HepG2 (cell line): ENCODE data around the gene CCNG1. TPM values are rescaled to one million over a fixed set of nuclear protein-coding genes. Genes with fewer than 3 reads are reported as not detected.

Experiments used
- CC2D1A ChIP-seq: sonication (generic); formaldehyde crosslinking; IDR thresholded peaks from 2 replicates; pipeline ENCODE4 v1.8.1; 2023; ENCODE audit warnings: mild to moderate bottlenecking, missing genetic modification reagents
- CENPX ChIP-seq: sonication (generic); formaldehyde crosslinking; IDR thresholded peaks from 2 replicates; pipeline ENCODE4 v1.9.0; 2021; ENCODE audit warnings: mild to moderate bottlenecking, missing genetic modification reagents, moderate library complexity
- EHMT2 ChIP-seq: fragments of 200-600 bp; sonication (generic); IDR thresholded peaks from 2 replicates; pipeline ENCODE4 v1.7.0; 2017; ENCODE audit warnings: antibody characterized with exemption, low read depth, low read length, borderline replicate concordance
- FLYWCH1 ChIP-seq: sonication (generic); formaldehyde crosslinking; IDR thresholded peaks from 2 replicates; pipeline ENCODE4 v1.8.1; 2023; ENCODE audit warnings: mild to moderate bottlenecking, missing genetic modification reagents
- HIVEP1 ChIP-seq: sonication (generic); formaldehyde crosslinking; IDR thresholded peaks from 2 replicates; pipeline ENCODE4 v1.4.0; 2020; ENCODE audit warnings: mild to moderate bottlenecking, missing genetic modification reagents
- HNF1A ChIP-seq, 2 experiments: sonication (generic) in 1 of 2; formaldehyde crosslinking in 1 of 2; IDR thresholded peaks; 2 replicates each; pipeline versions ENCODE4 v1.4.0 to v1.6.1; 2016 to 2020; ENCODE audit warnings: borderline replicate concordance in 1 of 2, low read depth in 1 of 2, mild to moderate bottlenecking in 1 of 2, missing genetic modification reagents in 1 of 2
- LCORL ChIP-seq, 2 experiments: fragments of 450-650 bp in 1 of 2; sonication (generic) in 1 of 2; formaldehyde crosslinking in 1 of 2; IDR thresholded peaks; 2 replicates each; pipeline versions ENCODE4 v1.5.0 to v1.6.1; 2017 to 2020; ENCODE audit warnings: antibody characterized with exemption in 1 of 2, missing genetic modification reagents in 1 of 2
- MYPOP ChIP-seq: sonication (generic); formaldehyde crosslinking; IDR thresholded peaks from 2 replicates; pipeline ENCODE4 v1.8.1; 2023; ENCODE audit warnings: mild to moderate bottlenecking, moderate library complexity, missing genetic modification reagents
- PBX3 ChIP-seq: sonication (generic); formaldehyde crosslinking; IDR thresholded peaks from 2 replicates; pipeline ENCODE4 v1.8.1; 2023; ENCODE audit warnings: missing genetic modification reagents, inconsistent platforms, borderline replicate concordance
- SIX4 ChIP-seq: sonication (generic); formaldehyde crosslinking; IDR thresholded peaks from 2 replicates; pipeline ENCODE4 v1.4.0; 2020; ENCODE audit warnings: missing genetic modification reagents
- STAT5B ChIP-seq: sonication (generic); formaldehyde crosslinking; IDR thresholded peaks from 2 replicates; pipeline ENCODE4 v1.4.0; 2020; ENCODE audit warnings: missing genetic modification reagents
- ZFY ChIP-seq: sonication (generic); formaldehyde crosslinking; IDR thresholded peaks from 2 replicates; pipeline ENCODE4 v1.4.0; 2020; ENCODE audit warnings: missing genetic modification reagents
- ZNF331 ChIP-seq: sonication (generic); formaldehyde crosslinking; IDR thresholded peaks from 2 replicates; pipeline ENCODE4 v1.4.0; 2020; ENCODE audit warnings: missing genetic modification reagents
- ZNF547 ChIP-seq: sonication (generic); formaldehyde crosslinking; IDR thresholded peaks from 2 replicates; pipeline ENCODE4 v1.5.1; 2020; ENCODE audit warnings: mild to moderate bottlenecking, missing genetic modification reagents
- ZNF788 ChIP-seq: sonication (generic); formaldehyde crosslinking; IDR thresholded peaks from 2 replicates; pipeline ENCODE4 v1.5.0; 2020; ENCODE audit warnings: mild to moderate bottlenecking, missing genetic modification reagents, borderline replicate concordance
- ZNF800 ChIP-seq: sonication (generic); formaldehyde crosslinking; IDR thresholded peaks from 2 replicates; pipeline ENCODE4 v1.4.0; 2020; ENCODE audit warnings: missing genetic modification reagents
- polyA plus RNA-seq, 8 experiments: library from polyadenylated mRNA; depleted of rRNA in 3 of 8; stranded (reverse) in 7 of 8; unstranded in 1 of 8; fragments of >200 nt; fragmentation: Illumina TruSeq in 4 of 8; extraction: Trizol in 4 of 8; gene quantifications; 2 replicates each; pipeline versions ENCODE4 v1.2.1 to v1.2.3, GENCODE V29; 2011 to 2016; ENCODE audit warnings: low read depth in 4 of 8, missing spikeins in 1 of 8, mixed read lengths in 1 of 8; ENCODE audit not compliant: insufficient read depth in 1 of 8
- total RNA-seq, 5 experiments: library from RNA; depleted of rRNA; stranded (reverse); fragments of >200 nt; fragmentation: Illumina TruSeq; extraction: Trizol; gene quantifications; 2 replicates each; pipeline ENCODE4 v1.2.3, GENCODE V29; 2016; ENCODE audit warnings: low read depth in 1 of 5
- TF ChIP-seq, protein P1 (sequence below): sonication (generic); formaldehyde crosslinking; IDR thresholded peaks from 2 replicates; pipeline ENCODE4 v1.4.0; 2020; ENCODE audit warnings: mild to moderate bottlenecking, missing genetic modification reagents

The CCNG1 gene
- total and polyA plus RNA-seq, 2 of the 13 experiments (the other 11 are each of a cell fraction or from before 2014, with no cell fraction given), result 181 to 353 TPM

DNA sequence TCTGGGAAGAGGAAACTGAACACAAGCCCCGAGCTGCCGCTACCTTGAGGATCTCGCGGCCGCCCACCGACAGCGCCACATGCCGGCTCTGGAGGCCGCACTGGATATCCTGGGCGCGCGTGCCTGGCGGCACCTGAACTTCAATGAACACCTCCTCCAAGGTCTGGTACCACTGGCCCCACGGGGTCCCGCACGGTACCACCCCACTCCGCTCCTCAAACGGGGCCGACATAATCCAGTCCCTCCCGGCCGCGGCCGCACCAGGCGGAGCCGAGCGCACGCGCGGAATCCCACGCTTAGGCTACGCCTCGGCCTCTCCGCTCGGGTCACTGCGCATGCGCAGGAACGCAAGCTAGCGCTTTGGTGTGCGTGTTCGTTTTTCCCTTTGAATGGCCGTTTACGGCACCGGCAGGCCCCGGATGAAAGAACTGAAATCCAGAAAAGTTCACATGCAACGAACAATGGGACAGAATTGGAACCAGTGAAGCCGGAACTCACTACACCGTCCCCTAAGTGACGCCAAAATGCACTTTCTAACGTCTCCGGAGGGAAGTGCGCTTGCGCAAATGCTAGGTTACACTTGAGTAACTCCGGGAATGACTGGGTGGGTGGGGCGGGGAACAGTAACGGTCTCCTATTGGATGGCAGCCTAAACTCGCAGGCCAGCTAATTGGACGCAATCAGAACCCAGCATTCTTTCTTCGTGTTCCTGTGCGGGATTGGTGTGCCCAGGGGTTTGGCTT, 22.6 kb downstream of the CCNG1 start, which contains the start of gene NUDCD2 (continued):
- TF ChIP-seq ZFY (CRISPR knock-in tag), result peak; percentile 97
- TF ChIP-seq LCORL (IDR thresholded peaks at IDR 0.05), result no peak
- no peak for TF ChIP-seq LCORL (CRISPR knock-in tag; IDR thresholded peaks at IDR 0.05)
- no peak for TF ChIP-seq STAT5B
- TF ChIP-seq CC2D1A (CRISPR knock-in tag), result no peak; the same call in 1 of the 2 replicates
- TF ChIP-seq MYPOP, result peak; percentile 93
- no peak for TF ChIP-seq CENPX
- TF ChIP-seq, protein P1, sequence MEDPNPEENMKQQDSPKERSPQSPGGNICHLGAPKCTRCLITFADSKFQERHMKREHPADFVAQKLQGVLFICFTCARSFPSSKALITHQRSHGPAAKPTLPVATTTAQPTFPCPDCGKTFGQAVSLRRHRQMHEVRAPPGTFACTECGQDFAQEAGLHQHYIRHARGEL (CRISPR knock-in tag), result 0 out of 2 replicates have a peak, but pooled peaks have one; percentile 22
- 0 out of 2 replicates have a peak, but pooled peaks have one; percentile 76 for TF ChIP-seq FLYWCH1
- TF ChIP-seq ZNF800, result peak; percentile 74; the same call in 1 of the 2 replicates
- no peak for TF ChIP-seq HNF1A (IDR thresholded peaks at IDR 0.05; ENCODE audit: low read depth)
- peak; percentile 73 for TF ChIP-seq HNF1A (CRISPR knock-in tag; IDR thresholded peaks at IDR 0.05; ENCODE audit: borderline replicate concordance)
- TF ChIP-seq ZNF788 (CRISPR knock-in tag), result no peak; the same call in 1 of the 2 replicates
- TF ChIP-seq PBX3, result peak; percentile 80; the same call in 1 of the 2 replicates
- TF ChIP-seq ZNF547 (CRISPR knock-in tag), result no peak; the same call in 1 of the 2 replicates
- TF ChIP-seq ZNF331 (CRISPR knock-in tag), result peak; percentile 73; the same call in 1 of the 2 replicates
- TF ChIP-seq HIVEP1 (CRISPR knock-in tag), result peak; percentile 62
- no peak for TF ChIP-seq EHMT2
- TF ChIP-seq SIX4 (CRISPR knock-in tag), result no peak
